GM18526 (cell line): ENCODE data around the gene PGBD2.

Experiments
- POLR2A ChIP-seq: IDR thresholded peaks from 3 replicates; pipeline ENCODE4 v1.6.1; 2011; ENCODE audit not compliant: insufficient read length; ENCODE audit errors: extremely low read depth

PGBD2 gene

DNA sequence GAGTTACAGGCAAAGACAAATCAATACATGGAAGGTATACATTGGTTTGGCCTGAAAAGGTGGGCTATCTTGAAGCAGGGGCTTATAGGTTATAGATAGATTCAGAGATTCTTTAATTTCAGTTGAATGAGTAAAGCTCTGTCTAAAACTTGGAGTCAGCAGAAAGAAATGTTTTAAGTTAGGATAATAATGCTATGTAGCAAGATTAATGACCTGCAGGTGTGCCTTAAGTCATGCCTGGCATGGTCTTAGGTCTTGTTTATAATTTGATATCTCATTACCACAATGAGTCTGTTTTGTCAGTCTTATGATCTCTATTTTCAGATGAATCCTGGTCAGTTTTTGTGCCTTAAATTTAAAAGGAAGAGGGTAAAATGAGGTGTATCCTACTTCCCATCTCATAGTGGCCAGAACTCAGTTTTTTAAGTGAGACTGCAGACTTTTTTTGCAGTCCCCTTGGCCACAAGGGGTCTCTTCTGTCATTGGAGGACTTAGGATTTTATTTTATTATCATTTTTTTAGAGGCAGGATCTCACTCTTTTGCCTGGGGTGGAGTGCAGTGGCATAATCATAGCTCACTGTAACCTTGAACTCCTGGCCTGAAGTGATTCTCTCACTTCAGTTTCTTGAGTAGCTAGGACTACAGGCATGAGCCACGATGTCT, 21.3 kb upstream of the PGBD2 start:
- no peak for TF ChIP-seq POLR2A

DNA sequence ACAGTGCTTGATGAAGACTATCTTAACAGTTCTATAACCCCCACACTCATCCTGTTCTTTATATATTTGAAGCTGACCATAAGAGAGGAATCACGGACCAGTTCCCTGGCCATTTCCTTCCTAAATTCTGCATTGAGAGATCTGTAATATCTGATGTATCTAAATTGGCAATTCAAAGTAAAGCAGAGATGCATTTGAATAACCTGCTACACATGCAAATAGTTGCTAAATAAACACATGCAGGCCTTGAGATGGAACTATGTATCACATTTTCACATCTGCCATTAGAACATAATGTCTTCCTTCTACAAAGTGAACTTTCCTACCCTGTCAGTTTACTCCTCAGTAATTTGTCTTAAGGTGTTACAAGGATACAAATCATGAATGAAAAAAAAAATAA, 20.4 kb upstream of the PGBD2 start:
- no peak for TF ChIP-seq POLR2A

DNA sequence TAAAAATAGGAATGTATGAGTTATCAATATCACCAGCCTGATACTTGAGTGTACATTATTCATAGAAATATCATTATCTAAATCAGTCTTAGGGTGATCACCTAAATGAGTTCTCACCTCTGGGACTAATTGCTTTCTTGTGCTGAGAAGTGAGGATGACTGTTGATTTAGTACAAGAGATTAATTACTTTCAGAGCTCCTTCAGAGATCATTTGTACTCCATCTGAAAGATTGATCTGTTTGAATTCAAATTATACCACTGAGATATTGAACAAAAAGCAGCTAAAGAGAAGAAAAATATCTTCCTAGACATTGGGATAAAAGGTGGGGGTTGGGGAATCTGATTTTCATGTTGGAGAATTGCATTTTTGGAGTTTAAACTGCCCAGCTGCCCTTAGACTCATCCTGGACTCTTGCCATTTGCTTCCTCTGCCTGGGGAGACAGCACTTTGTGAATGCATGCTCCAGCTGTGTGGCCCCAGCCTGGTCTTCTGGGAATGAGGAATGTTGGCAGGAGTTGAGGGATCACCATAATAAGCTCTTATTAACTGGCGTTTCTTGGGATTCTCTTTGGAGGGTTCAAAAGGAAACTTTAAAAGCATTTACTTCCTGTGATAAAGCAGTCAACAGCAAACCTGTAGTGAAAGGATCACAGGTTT, 19.7 kb upstream of the PGBD2 start:
- no peak for TF ChIP-seq POLR2A

DNA sequence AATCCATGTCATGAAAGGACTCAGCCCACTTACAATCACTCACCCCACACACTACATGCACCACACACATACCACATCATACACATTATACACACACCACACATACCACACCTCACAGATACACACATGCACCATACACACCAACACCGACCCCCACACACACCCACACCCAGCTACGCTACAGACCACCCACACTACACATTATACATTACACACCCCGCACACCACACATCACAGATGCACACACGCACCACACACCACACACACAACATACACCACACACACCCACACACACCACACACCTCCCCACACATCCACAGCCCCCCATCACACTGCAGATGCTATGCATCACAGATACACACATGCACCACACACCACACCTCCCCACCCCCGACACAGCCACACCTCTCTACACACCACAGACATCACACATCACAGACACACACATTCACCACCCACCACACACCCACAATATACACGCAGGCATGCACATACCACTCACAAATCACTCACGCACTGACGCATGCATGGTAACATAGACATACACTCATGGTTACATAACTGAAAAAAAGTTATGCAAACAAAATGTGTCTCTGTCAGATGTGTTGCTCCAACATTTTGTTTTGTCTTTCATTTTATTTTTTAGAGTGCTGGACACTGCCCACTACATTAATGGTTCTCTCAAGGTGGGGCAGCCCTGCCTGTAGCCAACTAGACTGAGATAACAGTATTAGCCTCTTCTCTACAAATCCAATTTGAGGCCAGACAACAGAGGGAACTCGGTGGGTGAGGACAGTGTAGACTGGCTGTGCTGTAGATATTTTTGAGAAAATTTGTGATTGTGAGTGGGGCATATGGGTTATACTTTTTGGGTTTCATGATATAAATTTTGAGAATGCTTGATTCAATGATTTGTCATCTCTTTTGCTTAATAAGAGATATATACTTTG, 15.2 kb upstream of the PGBD2 start:
- TF ChIP-seq POLR2A = no peak

DNA sequence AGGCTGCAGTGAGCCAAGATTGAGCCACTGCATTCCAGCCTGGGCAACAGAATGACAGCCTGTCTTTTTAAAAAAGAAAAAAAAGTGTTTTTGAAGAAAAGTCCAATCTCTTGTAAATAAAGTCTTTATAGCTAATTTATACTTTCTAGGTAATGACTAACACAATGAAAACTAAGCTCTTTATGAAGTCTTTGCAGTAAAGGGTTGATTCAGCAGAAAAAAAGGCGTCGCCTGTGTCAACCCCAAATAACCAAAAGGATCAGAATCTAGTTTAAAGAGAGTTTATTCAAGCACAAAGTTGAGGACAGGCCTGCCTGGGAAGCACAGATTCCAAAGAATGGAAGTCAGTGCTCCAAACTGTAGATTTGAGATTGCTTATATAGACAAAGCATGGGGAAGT, 14.3 kb upstream of the PGBD2 start:
- TF ChIP-seq POLR2A = no peak

DNA sequence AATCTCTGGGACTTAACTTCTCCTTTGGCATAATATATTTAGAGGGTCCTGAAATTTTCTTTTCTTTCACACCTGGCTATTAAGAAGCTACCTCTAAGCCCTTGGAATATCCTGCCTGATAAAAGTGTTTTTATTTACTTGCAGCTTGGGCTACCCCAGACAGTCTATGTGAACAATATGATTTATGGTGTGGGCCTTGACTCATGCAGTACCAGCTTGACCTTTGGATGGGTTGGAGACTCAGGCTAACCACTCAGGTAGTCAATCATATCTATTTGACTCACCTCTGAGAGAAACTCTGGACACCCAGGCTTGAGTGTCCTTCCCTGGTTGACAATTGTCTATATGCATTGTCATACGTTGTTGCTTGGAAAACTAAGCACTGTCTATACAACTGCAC, 13.4 kb upstream of the PGBD2 start:
- TF ChIP-seq POLR2A = no peak

DNA sequence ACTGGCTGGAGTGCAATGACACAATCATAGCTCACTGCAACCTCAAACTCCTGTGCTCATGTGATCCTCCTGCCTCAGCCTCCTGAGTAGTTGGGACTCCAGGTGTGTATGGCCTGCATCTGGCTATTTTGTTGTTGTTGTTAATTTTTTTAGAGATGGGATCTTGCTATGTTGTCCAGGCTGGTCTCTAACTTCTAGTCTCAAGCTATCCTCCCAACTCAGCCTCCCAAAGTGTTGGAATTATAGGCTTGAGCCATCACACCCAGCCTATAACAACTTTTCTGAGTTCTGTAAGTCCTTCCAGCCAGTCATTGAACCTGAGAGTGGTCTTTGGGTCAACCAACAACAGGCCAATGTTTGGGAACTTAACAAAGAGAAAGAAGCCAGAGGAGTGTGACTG, 11.2 kb upstream of the PGBD2 start:
- no peak for TF ChIP-seq POLR2A

DNA sequence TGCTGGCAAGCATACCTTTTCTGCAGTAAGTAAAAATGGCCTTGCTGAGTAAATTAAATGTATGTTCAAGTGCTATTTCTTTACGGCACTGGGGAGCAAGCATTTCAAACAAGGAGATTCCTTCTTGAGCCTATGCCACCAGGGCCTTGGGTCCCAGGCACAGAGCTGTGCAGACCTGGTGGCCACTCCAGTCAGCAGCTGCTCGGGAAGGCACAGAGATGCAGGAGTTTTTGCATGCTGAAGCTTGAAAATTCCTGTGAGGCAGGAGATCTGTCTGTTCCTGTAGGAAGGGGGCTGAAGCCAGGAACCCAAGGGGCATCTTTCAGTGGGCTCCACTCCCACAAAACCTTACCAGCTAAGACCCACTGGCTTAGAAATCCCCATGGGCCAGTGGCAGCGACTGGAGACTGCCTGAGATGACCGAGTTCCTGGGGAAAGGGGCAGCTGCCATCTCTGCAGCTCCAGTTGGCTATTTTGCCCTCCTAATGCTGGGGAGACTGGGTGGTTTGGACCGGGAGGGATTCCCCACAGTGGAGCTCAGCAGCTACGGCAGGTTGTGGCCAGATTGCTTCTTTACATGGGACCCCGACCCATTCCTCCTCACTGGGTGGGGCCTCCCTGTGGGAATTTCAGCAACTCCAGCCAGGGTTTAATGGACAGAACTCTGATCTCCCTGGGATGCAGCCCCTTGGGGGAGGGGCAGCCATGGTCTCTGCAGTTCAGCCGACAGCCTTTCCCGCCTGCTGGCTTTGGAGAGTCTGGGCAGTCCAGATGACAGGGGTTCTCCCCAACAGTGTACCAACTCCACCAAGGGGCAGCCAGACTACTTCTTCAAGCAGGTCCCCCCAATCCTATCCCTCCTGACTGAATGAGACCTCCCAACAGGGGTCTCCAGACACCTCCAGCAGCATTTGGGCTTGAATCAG, 8.4 kb upstream of the PGBD2 start:
- no peak for TF ChIP-seq POLR2A

DNA sequence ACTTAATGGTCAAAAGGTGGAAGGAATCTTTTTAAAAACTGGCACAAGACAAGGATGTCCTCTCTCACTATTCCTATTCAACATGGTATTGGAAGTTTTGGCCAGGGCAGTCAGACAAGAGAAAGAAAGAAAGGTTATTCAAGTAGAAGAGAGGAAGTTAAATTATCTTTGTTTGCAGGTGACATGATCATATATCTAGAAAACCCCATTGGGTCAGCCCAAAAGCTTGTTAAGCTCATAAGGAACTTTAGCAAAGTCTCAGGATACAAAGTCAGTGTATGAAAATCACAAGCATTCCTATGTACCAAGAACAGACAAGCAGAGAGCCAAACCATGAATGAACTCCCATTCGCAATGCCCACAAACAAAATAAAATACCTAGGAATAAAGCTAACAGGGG, 5.4 kb upstream of the PGBD2 start:
- TF ChIP-seq POLR2A = no peak

DNA sequence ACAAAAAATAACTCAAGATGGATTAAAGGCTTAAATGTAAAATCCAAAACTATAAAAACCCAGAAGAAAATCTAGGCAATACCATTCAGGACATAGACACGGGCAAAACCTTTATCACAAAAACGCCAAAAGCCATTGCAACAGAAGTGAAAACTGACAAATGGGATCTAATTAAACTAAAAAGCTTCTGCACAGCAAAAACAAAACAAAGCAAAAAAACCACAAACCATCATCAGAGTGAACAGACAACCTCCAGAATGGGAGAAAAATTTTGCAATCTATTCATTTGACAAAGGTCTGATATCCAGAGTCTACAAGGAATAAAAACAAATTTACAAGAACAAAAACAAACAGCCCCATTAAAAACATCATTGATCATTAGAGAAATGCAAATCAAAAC, 4.5 kb upstream of the PGBD2 start:
- TF ChIP-seq POLR2A = no peak

DNA sequence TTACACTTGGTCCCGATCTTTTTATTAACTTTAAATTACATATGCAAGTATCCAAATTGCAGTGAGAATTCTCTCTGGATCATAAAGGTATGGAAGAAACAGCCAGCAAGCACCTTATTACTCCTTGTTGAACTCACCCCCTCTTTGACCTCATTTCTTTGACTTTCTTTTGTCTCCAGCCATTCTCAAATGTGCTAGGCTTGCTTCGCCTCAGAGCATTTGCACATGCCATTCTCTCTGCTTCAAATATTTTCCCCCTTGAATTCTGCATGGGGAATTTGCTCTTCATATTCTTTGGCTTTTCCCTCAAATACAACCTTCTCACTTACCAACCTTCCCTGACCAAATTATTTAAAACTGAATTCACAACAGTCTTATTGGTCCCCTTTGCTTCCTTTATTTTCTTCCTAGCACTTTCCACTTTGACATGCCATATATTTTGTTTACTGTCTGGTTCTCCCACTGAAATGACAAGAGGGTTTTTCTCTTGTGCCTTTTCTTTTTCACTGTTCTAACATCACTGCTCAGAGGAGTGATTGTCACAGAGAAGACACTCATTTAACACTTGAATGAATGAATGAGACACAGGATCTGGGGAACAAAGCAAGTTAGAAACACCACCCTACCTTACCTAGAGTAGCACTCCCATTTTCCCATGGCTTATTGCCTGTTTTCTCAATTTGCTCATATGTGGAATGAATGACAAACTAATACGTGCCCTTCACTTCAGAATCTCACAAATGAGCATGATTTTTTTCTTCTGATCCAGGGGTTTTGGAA, 1.4 kb upstream of the PGBD2 start:
- no peak for TF ChIP-seq POLR2A

DNA sequence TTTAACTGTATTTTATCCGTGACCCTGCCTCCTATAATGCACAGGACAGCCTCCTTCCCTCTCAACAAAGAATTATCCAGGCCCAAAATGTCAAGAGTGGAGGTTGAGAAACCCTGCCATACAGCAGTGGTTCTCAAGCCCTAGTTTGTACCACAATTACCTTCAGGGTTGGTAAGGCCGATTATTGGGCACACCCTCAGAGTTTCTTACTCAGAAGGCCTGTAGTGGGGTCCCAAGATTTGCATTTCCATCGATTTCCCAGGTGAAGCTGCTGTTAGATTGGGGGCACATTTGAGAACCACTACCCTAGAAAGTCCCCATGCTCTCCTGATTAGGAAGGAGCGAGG, 400 bp upstream of the PGBD2 start:
- TF ChIP-seq POLR2A = no peak

DNA sequence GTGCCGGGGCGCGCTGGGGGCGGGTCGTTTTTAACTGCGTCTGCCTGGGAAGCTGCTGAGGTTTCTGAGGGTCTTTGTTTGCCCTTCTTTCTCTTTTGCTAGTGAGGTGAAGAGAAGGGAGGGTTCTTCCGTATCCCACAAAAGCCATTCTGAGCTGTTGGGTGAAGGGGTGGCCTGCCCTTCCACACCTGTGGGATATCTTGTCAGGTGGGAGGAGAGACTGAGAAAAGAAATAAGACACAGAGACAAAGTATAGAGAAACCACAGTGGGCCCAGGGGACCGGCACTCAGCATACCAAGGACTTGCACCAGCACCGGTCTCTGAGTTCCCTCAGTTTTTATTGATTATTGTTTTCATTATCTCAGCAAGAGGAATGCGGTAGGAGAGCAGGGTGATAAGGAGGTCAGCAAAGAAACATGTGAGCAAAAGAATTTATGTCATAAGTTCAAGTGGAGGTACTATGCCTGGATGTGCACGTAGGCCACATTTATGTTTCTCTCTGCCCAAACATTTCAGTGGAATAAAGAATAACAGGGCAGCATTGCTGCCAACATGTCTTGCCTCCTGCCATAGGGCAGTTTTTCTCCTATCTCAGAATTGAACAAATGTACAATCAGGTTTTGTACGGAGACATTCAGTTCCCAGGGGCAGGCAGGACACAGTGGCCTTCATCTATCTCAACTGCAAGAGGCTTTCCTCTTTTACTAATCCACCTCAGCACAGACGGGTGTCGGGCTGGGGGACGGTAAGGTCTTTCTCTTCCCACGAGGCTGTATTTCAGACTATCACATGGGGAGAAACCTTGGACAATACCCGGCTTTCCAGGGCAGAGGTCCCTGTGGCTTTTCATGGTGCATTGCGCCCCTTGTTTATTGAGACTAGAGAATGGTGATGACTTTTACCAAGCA, 972 bp downstream of the PGBD2 start:
- TF ChIP-seq POLR2A = no peak
